GM08714 (cell line): ENCODE data around the gene DLST.

Experiments
- H3K4me3 ChIP-seq: fragments of 200-500 bp; sonication (Bioruptor generic); 2 replicates; pipeline ENCODE4 v1.5.1; 2014; ENCODE audit warnings: mild to moderate bottlenecking, low read length, inconsistent platforms
- ZNF274 ChIP-seq: IDR thresholded peaks from 2 replicates; pipeline ENCODE4 v1.6.1; 2012; ENCODE audit warnings: mild to moderate bottlenecking, low read depth, low read length

DLST gene

DNA sequence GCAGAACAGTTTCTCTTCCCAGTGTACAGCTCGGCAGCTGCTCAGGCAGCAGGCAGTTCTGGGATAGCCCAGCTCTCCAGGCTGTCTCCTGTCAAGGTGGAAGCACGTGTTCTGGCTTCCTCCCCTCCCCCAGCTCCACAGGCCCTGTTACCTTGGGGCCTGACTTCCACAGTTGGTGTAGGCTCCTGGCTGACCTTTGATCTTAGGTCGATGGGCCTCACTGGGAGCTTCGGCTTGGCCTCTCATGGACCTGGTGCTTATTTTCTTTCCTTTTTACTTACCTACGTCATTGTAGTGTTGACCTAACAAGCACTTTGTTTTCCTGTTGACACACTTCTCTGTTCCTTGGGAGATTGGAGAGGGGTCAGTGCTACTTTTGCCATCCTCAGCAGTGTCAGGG lies 17.0 kb downstream of the DLST start:
- TF ChIP-seq ZNF274: no peak
- no peak overlapping the region for H3K4me3 ChIP-seq

DNA sequence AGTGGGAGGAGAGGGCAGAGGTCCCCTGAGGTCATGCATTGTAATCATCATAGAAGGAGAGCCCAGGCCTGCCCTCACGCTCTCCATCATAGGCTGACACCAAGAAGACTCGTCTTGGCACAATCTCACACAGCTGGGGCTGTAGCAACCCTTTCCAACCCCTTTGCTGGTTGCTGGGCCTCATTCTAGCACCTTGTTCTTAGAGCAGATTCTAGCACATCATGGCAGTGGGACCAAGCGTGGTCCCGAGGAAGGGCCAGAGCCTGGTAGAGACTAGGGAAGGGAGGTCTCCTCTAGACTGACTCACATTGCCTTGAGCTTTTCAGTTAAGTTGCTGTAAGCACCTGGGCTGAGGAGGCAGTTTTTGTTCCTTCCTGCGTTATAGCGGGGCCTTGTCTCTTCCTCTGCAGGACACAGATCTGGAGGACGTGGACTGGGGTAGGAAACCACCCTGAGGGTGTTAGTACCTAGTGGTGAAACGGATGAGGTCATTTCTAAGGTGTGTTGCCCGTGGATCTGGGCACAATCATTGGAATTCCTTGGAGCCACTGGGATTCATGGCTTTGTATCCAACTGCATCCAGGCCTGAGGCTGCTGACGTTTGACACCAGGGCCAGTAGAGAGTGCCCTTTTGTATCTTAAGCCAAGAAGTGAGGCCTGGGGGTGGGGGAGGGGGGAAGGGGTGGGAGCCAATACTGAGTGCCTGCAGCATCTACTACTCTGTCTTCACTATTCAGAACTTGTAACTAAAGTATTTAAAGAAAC lies 21.4 kb downstream of the DLST start:
- no peak overlapping the region for H3K4me3 ChIP-seq
- no peak for TF ChIP-seq ZNF274

DNA sequence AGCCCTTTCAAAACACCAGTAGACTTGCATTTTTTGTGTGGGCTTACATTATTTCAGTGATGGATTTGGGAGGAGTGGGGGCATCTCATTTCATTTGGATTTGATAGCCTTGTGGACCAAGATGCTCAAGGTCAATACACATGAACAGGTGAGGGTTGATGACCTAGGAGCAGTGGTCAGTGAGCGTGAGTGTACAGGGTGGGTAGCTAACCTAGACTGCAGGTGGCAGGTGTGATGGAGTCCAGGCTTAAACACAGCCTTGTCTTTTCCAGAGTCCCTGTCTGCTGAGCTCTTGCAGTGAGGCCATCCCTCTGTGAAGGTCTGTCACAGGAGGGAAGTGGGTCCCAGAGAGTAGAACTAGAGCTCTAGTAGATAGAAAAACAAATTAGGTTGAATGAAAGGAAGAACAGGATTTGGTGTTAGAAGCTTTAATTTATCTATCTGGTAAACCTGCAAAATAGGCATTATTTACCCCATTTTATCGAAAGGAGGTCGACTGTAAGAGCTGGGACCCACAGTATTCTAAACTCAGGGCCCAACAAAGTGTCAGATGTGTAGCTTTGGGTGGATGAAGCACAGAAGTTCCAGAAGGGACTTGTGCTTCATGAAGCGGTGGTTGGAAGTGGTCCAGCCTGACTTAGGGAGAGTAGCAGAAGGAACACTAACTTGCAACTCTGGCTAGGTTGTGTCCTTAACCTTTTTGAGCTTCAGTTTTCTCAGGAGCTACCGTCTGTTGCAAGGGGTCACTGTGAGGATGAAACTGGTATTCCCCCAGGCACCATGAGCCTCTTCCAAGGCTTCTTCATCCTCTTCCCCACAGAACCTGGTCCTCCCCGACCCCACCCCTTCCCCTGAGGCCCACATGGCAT lies 23.2 kb downstream of the DLST start:
- no peak for TF ChIP-seq ZNF274
- H3K4me3 ChIP-seq: no peak overlapping the region

DNA sequence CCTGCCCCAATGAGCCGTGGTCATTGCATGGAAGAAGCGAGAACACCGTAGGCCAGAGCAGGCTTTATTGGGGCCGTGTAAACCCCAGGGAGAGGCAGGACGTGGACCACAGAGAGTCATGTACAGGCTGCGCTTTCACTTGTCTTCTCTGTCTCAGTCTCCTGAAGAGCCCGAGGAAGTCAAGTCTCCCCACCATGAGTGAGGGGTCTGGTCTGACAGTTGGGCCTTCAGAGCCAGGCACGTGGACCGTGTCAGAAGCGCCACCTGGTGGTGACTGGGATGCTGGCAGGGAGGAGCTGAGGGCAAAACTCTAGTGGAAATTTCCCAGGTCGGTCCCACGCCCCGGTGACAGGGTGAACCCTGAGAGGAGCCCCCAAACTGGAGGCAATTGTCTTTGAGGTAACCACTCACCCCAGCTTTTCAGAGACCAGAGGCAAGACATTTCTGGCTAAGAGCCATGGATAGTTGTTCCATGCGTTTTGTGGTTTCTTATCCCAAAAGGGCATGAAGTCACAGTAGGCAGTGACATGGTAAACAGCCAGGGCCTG lies 24.0 kb downstream of the DLST start:
- no peak overlapping the region for H3K4me3 ChIP-seq
- TF ChIP-seq ZNF274: no peak

DNA sequence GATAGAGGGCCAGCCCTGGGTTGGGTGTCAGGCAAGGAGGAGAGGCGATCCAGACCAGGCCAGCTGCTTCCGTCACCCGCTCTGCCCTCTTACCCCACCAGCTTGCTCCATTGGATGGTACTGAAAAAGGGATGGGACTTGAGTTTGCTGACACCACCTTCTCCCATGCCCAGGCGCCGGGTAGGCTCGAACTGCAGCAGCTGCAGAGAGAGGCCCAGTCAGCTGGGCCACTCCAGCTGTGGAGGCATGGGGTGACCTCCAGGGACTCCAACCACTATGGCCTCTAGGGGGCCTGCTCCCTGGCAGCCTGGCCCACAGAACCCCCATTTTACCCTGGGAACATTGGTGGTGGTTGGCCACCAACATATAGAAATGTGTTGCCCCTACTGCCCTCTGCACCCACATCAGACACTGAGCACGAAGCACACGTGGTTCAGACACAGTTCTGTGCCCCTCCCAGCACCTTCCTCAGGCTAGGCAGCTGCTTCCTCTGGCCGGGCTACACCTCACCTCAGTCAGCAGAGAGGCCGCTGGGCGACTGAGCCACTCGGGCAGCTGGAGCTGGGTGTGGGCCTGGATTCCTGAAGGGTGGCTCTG lies 25.3 kb downstream of the DLST start:
- H3K4me3 ChIP-seq: no peak overlapping the region
- TF ChIP-seq ZNF274: no peak

DNA sequence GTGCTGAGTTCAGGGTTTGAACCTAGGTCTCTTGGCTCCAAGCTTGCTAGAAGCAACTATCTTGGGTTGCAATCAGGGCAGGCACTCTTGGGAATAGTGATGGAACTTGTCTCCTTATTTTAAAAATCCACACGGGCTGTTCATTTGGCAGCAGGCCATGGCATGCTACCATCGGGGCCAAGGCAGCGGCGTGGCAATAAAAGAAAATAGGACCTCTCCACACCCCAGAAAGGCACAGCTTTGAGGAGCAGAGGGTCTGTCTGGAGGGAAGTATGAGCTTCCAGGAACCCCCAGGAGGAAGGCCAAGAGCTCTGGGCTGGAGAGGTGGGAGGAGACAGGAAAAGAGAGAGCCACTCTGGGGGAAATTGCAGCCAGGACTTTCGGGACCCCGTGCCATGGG lies 26.0 kb downstream of the DLST start:
- H3K4me3 ChIP-seq: no peak overlapping the region
- no peak for TF ChIP-seq ZNF274

DNA sequence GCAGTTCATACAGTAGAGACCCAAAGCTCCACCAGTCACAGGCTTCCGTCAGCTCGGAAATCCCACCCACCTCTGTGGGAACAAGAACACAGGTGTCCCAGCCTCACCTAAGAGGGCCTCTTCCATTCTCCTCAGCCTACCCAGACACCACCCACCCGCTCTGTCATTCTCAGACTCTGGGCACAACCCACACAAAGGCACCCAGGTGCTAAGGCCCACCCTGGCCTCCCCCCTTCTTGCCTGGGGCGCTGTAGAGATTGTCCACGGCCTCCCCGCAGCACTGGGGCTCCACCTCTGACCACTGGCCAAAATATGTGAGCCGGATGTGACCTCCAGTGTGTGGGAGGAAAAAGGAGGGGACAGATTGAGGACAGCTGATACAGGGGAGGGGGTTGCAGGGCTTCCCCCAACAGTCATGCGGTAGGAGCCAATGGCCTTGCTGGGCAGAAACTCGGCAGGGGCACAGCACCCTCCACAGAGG lies 27.2 kb downstream of the DLST start:
- no peak for TF ChIP-seq ZNF274
- no peak overlapping the region for H3K4me3 ChIP-seq

DNA sequence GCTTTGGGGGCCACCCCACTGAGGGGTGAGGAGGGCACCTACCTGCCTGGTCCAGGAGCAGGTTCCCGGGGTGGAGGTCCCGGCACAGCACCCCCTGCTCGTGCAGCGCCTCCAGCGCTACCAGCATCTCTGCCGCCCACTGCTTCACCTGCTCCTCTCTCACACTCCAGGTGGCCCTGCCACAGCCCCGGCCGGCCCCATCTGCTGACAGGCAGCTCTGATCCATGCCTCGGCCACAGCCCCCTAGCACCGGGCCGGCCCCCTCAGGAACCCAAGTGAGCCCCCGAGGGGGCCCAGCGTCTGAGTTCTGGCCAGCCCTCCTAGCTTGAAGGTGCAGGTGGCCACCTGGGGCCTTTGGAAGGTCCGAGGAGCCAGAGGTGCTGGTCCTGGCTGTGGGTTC lies 27.8 kb downstream of the DLST start:
- TF ChIP-seq ZNF274: no peak
- no peak overlapping the region for H3K4me3 ChIP-seq

DNA sequence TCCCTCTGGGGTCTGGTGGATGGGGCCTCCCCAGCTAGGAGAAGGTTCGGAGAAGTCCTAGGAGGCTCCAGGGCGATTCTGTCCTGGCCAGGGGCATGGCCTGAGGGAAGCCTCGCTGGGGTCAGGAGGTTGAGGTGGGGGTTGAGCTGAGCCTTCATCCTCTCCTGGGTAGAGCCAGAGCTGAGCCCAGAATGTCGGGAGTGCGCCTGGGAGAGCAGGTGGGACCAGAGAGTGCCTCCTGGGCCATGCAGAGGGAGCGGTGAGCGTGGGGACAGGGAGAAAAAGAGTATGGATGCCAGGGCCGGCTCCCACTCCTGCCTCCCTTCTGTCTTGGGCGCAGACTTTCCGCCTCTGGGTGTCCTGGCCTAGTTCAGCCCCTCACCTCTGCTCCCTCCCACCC lies 28.2 kb downstream of the DLST start:
- no peak overlapping the region for H3K4me3 ChIP-seq
- no peak for TF ChIP-seq ZNF274

DNA sequence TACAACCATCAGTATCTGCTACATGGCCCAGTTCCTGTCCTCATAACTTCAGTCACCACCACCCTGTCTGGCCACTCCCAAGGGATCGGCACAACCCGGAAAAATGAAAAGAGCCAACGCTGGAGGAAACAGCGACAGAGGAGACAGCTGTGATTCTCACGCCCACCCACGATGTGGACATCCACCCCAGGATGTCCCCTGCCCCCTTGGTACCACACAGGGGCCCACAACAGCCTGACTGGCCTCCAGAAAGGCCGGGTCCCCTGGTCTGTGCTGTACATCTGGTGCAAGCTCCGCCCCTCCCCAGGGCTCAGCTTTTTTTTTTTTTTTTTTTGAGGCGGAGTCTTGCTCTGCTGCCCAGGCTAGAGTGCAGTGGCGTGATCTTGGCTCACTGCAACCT lies 28.8 kb downstream of the DLST start:
- H3K4me3 ChIP-seq: no peak overlapping the region
- no peak for TF ChIP-seq ZNF274

DNA sequence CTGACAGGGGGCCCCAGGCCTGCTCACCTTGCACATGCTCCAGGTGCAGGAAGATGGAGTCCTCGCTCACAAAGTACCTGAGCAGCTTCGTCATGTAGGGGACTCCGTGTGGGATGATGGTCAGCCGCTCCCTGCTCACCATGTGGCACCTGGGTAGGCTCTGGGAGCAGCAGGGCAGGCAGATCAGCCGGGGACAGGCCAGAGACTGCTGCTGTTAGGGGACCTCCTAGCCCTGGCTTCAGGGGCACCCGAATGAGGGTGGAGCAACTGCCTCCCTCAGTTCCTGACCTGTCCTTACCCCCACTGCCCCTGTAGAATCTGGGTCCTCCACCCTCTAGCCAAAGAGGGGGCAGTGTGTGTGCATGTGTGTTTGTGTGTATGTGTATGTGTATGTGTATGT lies 29.5 kb downstream of the DLST start:
- H3K4me3 ChIP-seq: no peak overlapping the region
- TF ChIP-seq ZNF274: no peak

DNA sequence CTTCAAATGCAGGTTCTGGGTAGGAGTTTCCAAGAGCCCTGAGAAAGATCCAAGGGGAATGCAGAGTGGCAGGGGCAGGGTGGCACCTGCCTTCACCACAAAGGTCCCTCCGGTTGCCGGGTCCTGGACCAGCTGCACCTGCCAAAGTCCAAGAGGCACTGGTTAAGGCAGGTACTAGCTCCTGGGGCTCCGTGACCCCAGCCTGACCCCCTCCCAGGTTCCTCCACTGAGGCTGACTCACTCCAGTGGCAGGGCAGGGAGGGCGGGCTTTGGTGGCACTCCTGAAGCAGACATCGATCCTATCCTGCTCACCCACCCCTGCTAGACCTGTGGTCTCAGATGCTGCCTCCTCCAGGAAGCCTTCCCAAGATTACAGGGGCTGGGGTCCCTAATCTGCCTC lies 30.0 kb downstream of the DLST start:
- no peak for TF ChIP-seq ZNF274
- H3K4me3 ChIP-seq: no peak overlapping the region

DNA sequence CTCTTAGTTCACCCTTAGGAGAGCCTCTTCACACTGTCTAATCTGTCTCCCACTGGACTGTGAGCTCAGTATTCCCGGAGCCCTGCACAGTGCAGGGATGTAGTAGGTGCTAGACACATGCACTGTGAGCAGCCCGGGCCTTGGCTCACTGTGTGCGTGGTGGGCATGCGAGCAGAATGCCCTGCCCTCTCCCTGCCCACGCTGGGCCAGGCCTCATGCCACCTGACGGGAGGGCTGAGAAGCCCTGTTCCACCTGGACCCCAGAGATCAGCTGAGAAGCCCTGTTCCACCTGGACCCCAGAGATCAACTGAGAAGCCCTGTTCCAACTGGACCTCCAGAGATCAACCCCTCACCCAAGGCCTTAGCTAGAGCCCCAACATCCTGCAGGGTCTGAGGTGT lies 30.4 kb downstream of the DLST start:
- no peak overlapping the region for H3K4me3 ChIP-seq
- no peak for TF ChIP-seq ZNF274

DNA sequence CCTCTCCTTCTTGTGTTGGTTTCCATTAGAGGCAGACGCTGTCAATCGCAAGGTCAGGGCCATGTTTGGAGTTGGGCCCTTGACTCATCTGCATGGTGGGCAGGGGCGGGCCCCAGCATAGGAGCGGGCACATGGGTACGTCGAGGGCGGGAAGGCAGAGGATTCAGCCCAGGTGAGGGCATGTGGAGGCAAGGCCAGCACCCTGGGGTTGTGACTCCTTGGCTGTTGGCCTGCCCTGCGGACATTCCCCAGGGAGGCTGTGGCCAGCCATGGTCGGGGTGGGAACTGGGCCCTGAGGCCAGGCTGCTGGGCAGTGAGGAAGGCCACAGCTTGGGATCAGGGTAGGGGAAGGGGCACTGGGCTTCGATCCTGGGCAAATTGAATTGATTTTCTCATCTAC lies 31.1 kb downstream of the DLST start:
- H3K4me3 ChIP-seq: no peak overlapping the region
- no peak for TF ChIP-seq ZNF274
